ENCODE results near the gene ABHD13. TPM values are rescaled to one million over a fixed set of nuclear protein-coding genes. Genes with fewer than 3 reads are reported as not detected.
"Not testable (repeated sequence)": the region's sequence is repeated elsewhere in the genome, so short reads cannot be mapped to it uniquely, and the experiment has no call there.

Gene ABHD13
- polyA plus RNA-seq, 3 donors, result 6.8 to 20.7 (median 18.6) TPM

GRCh38 chr13:108214441-108215271 lies 3.5 kb upstream of the ABHD13 start:
- Histone ChIP-seq H2AFZ (ENCODE audit: insufficient read depth, low read depth, low read length, poor library complexity, severe bottlenecking) (no peak overlapping the region), H3K9ac (ENCODE audit: insufficient read depth, low read length, poor library complexity, severe bottlenecking) (peak overlapping the region; percentile 49), H3K27ac (ENCODE audit: low read depth in 1 of 2, low read length in 2 of 2) (no peak overlapping the region)

GRCh38 chr13:108215436-108215835 lies 2.8 kb upstream of the ABHD13 start, which contains the start of gene LIG4:
Gene LIG4 (minus strand): TSS chr13:108215536. CDS start chr13:108211268, 4,268 bp downstream.
- peaks cover 9% of the 10 kb centered on the region in 2 donors for H3K36me3 ChIP-seq (replicated peaks in 1 of 2; ENCODE audit: control insufficient read depth in 1 of 2, insufficient read depth in 2 of 2, low read length in 2 of 2)
- peak within 1 kb of the TSS; percentile 75 to 83 for H3K4me3 Mint-ChIP-seq
- peaks cover 12% of the 10 kb centered on the region in 2 donors for H3K36me3 Mint-ChIP-seq
- H3K4me3 ChIP-seq (replicated peaks in 1 of 3; ENCODE audit: low read depth in 2 of 3, low read length in 3 of 3), result peak within 1 kb of the TSS; percentile 45 to 73 (median 58)
- intact Hi-C loops (cut with micrococcal nuclease), result loop anchor here (5.0 to 10.0 kb wide), 2 partner anchors 52 to 699 kb away; partner anchors contain the start of gene TNFSF13B (in 1 of the 2)
- H3K27ac ChIP-seq (ENCODE audit: low read depth in 1 of 2, low read length in 2 of 2), result peak within 1 kb of the TSS; percentile 22 to 65
- H3K4me2 ChIP-seq (replicated peaks; ENCODE audit: extremely low read depth, low read length, poor library complexity, severe bottlenecking), result peak within 1 kb of the TSS; percentile 69
- TF ChIP-seq, protein P1, sequence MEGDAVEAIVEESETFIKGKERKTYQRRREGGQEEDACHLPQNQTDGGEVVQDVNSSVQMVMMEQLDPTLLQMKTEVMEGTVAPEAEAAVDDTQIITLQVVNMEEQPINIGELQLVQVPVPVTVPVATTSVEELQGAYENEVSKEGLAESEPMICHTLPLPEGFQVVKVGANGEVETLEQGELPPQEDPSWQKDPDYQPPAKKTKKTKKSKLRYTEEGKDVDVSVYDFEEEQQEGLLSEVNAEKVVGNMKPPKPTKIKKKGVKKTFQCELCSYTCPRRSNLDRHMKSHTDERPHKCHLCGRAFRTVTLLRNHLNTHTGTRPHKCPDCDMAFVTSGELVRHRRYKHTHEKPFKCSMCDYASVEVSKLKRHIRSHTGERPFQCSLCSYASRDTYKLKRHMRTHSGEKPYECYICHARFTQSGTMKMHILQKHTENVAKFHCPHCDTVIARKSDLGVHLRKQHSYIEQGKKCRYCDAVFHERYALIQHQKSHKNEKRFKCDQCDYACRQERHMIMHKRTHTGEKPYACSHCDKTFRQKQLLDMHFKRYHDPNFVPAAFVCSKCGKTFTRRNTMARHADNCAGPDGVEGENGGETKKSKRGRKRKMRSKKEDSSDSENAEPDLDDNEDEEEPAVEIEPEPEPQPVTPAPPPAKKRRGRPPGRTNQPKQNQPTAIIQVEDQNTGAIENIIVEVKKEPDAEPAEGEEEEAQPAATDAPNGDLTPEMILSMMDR (IDR thresholded peaks at IDR 0.05), result no peak
- no peaks in the 10 kb centered on the region for H4K20me1 ChIP-seq (ENCODE audit: insufficient read depth, low read length)
- no peaks in the 10 kb centered on the region for H3K9me3 ChIP-seq (replicated peaks in 1 of 2; ENCODE audit: control insufficient read depth in 1 of 2, insufficient read depth in 1 of 2, low read length in 2 of 2)
- peak within 1 kb of the TSS; percentile 49 for H3K9ac ChIP-seq (ENCODE audit: insufficient read depth, low read length, poor library complexity, severe bottlenecking)
- H2AFZ ChIP-seq (ENCODE audit: insufficient read depth, low read depth, low read length, poor library complexity, severe bottlenecking), result peak within 1 kb of the TSS; percentile 81
- H3K79me2 ChIP-seq (ENCODE audit: insufficient read depth, low read length), result peaks cover 42% of the 10 kb centered on the region
- H3K9me3 Mint-ChIP-seq, result peaks cover 0 to 1% (median 0%) of the 10 kb centered on the region in 7 donors
- no peaks in the 10 kb centered on the region for H3K27me3 ChIP-seq (ENCODE audit: control insufficient read depth in 2 of 2, insufficient read depth in 2 of 2, low read length in 2 of 2)
- H3K27ac Mint-ChIP-seq, result peak within 1 kb of the TSS in 6 of 7 donors; percentile 50 to 82 (median 70)
- peak; percentile 86 to 92 (median 89) for DNase-seq
- H3K27me3 Mint-ChIP-seq (ENCODE audit: low read depth in 3 of 3), result peaks cover 0 to 1% (median 0%) of the 10 kb centered on the region in 3 donors
- H3K4me1 Mint-ChIP-seq, result peaks cover 30% of the 10 kb centered on the region
- peaks cover 37 to 47% of the 10 kb centered on the region in 2 donors for H3K4me1 ChIP-seq (ENCODE audit: control insufficient read depth in 1 of 2, insufficient read depth in 2 of 2, low read length in 2 of 2)
- under 1% methylated on average over 25 of the region's 26 CpGs for WGBS (ENCODE audit: insufficient coverage)

More at GRCh38 chr13:108214441-108215271, 3.5 kb upstream of the ABHD13 start:
- Histone ChIP-seq H3K36me3 (replicated peaks in 1 of 2; ENCODE audit: control insufficient read depth in 1 of 2, insufficient read depth in 2 of 2, low read length in 2 of 2) (peaks cover 17% of the 10 kb centered on the region in 2 donors), H3K79me2 (ENCODE audit: insufficient read depth, low read length) (peaks cover 34% of the 10 kb centered on the region), H3K27me3 (ENCODE audit: control insufficient read depth in 2 of 2, insufficient read depth in 2 of 2, low read length in 2 of 2) (no peaks in the 10 kb centered on the region), H3K4me1 (ENCODE audit: control insufficient read depth in 1 of 2, insufficient read depth in 2 of 2, low read length in 2 of 2) (peaks cover 32 to 39% of the 10 kb centered on the region in 2 donors), H3K4me3 (replicated peaks in 1 of 3; ENCODE audit: low read depth in 2 of 3, low read length in 3 of 3) (peak overlapping the region in 2 of 3 experiments; percentile 45 to 73), H3K9me3 (replicated peaks in 1 of 2; ENCODE audit: control insufficient read depth in 1 of 2, insufficient read depth in 1 of 2, low read length in 2 of 2) (no peaks in the 10 kb centered on the region), H4K20me1 (ENCODE audit: insufficient read depth, low read length) (no peaks in the 10 kb centered on the region), H3K4me2 (replicated peaks; ENCODE audit: extremely low read depth, low read length, poor library complexity, severe bottlenecking) (peak overlapping the region; percentile 69)
- H3K27me3 Mint-ChIP-seq (ENCODE audit: low read depth in 3 of 3), result peaks cover 0 to 1% (median 0%) of the 10 kb centered on the region in 3 donors
- peak overlapping the region; percentile 61 to 83 for H3K4me3 Mint-ChIP-seq
- 65% methylated on average over 18 of the region's 41 CpGs for WGBS (ENCODE audit: insufficient coverage)
- intact Hi-C loops (cut with micrococcal nuclease), result loop anchor here (5.0 to 10.0 kb wide), 2 partner anchors 53 to 700 kb away; partner anchors contain the start of gene TNFSF13B (in 1 of the 2)
- TF ChIP-seq, protein P1 (IDR thresholded peaks at IDR 0.05), result no peak
- peaks cover 17 to 19% of the 10 kb centered on the region in 2 donors for H3K36me3 Mint-ChIP-seq
- H3K27ac Mint-ChIP-seq, result peak overlapping the region in 4 of 7 donors; percentile 42 to 76 (median 57)
- no peak for DNase-seq
- peaks cover 22% of the 10 kb centered on the region for H3K4me1 Mint-ChIP-seq
- H3K9me3 Mint-ChIP-seq, result peaks cover 0 to 2% (median 0%) of the 10 kb centered on the region in 7 donors

DNA sequence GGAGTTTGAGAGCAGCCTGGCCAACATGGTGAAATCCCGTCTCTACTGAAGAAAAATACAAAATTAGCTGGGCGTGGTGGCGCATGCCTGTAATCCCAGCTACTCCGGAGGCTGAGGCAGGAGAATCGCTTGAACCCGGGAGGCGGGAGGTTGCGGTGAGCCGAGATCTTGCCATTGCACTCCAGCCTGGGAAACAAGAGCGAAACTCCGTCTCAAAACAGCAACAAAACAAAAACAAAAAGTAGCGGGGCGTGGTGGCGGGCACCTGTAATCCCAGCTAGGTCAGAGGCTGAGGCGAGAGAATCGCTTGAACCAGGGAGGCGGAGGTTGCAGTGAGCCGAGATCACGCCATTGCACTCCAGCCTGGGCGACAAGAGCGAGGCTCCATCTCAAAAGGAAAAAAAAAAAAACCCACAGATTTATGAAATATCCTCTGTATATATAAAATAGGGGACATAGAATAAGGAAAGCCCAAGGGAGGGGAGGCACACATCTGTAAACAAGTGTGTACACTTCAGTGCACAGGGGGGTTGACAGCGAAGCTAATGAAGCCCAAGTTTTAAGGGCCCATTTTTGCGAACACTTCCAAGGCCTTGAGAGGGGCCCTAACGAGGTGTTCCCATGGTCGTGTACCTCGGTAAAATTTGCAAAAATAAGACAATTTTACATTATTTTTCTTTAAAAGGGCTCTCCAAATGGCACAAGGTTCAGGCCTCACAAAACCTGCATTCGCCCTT lies 717 bp upstream of the ABHD13 start:
- peaks cover 61% of the 10 kb centered on the region for H3K79me2 ChIP-seq (ENCODE audit: insufficient read depth, low read length)
- H3K27ac Mint-ChIP-seq, result peak overlapping the region in 6 of 7 donors; percentile 84 to 97 (median 94)
- H2AFZ ChIP-seq (ENCODE audit: insufficient read depth, low read depth, low read length, poor library complexity, severe bottlenecking), result peak overlapping the region; percentile 98
- not testable (repeated sequence) for H3K9me3 Mint-ChIP-seq; H3K36me3 Mint-ChIP-seq; H3K27me3 Mint-ChIP-seq (ENCODE audit: low read depth in 3 of 3); H4K20me1 ChIP-seq (ENCODE audit: insufficient read depth, low read length); H3K9me3 ChIP-seq (replicated peaks in 1 of 2; ENCODE audit: control insufficient read depth in 1 of 2, insufficient read depth in 1 of 2, low read length in 2 of 2); H3K36me3 ChIP-seq (replicated peaks in 1 of 2; ENCODE audit: control insufficient read depth in 1 of 2, insufficient read depth in 2 of 2, low read length in 2 of 2); DNase-seq; H3K27me3 ChIP-seq (ENCODE audit: control insufficient read depth in 2 of 2, insufficient read depth in 2 of 2, low read length in 2 of 2)
- H3K4me2 ChIP-seq (replicated peaks; ENCODE audit: extremely low read depth, low read length, poor library complexity, severe bottlenecking), result peak overlapping the region; percentile 81
- peaks cover 37 to 47% of the 10 kb centered on the region in 2 donors for H3K4me1 ChIP-seq (ENCODE audit: control insufficient read depth in 1 of 2, insufficient read depth in 2 of 2, low read length in 2 of 2)
- peak overlapping the region; percentile 97 for H3K9ac ChIP-seq (ENCODE audit: insufficient read depth, low read length, poor library complexity, severe bottlenecking)
- 95% methylated on average over 14 of the region's 27 CpGs for WGBS (ENCODE audit: insufficient coverage)
- peak overlapping the region; percentile 81 to 96 (median 85) for H3K4me3 ChIP-seq (replicated peaks in 1 of 3; ENCODE audit: low read depth in 2 of 3, low read length in 3 of 3)
- peak overlapping the region; percentile 52 to 92 for H3K27ac ChIP-seq (ENCODE audit: low read depth in 1 of 2, low read length in 2 of 2)
- intact Hi-C loops (cut with micrococcal nuclease), result loop anchor here (2.0 to 10.0 kb wide), 3 partner anchors 50 to 697 kb away; partner anchors contain the start of gene TNFSF13B (in 2 of the 2)
- peak overlapping the region; percentile 95 to 96 for H3K4me3 Mint-ChIP-seq
- H3K4me1 Mint-ChIP-seq, result peaks cover 38% of the 10 kb centered on the region

All from CD14-positive monocyte (primary cell).